GM20431 (cell line): Measurements from ENCODE around the gene PLA2G7.
"Not testable (repeated sequence)": the region's sequence is repeated elsewhere in the genome, so short reads cannot be mapped to it uniquely, and the experiment has no call there.

Experiments
- in situ Hi-C: fragments of 300-500 bp; cut with MseI, MboI; formaldehyde crosslinking; loops from one replicate; pipeline ENCODE4 v1.15.0; 2020; ENCODE audit warnings: low sequenced_read_pairs; ENCODE audit not compliant: unreplicated experiment

Gene PLA2G7

GRCh38 chr6:46734867-46735719 lies at the start of gene PLA2G7:
Gene PLA2G7 (minus strand): TSS chr6:46735375. CDS start chr6:46722891, 12,484 bp downstream.
- in situ Hi-C loops, result no loop called here

- in situ Hi-C loops, result no loop called here
Observed at GRCh38 chr6:46784535-46784934, 49.4 kb upstream of the PLA2G7 start.

GRCh38 chr6:46781478-46782378 lies 46.6 kb upstream of the PLA2G7 start:
- in situ Hi-C loops, result no loop called here

GRCh38 chr6:46777476-46778346 lies 42.5 kb upstream of the PLA2G7 start:
- in situ Hi-C loops, result no loop called here

- in situ Hi-C loops, result no loop called here
Observed at GRCh38 chr6:46776070-46776712, 41.0 kb upstream of the PLA2G7 start.

- in situ Hi-C loops, result not testable (repeated sequence)
Observed at GRCh38 chr6:46774736-46775135, 39.6 kb upstream of the PLA2G7 start.

GRCh38 chr6:46773201-46773855 lies 38.2 kb upstream of the PLA2G7 start:
- in situ Hi-C loops, result no loop called here

- in situ Hi-C loops, result no loop called here
Observed at GRCh38 chr6:46772762-46773161, 37.6 kb upstream of the PLA2G7 start.

GRCh38 chr6:46772016-46772415 lies 36.8 kb upstream of the PLA2G7 start:
- in situ Hi-C loops, result no loop called here

- in situ Hi-C loops, result no loop called here
Observed at GRCh38 chr6:46764961-46765360, 29.8 kb upstream of the PLA2G7 start.

- in situ Hi-C loops, result not testable (repeated sequence)
Observed at GRCh38 chr6:46764280-46764679, 29.1 kb upstream of the PLA2G7 start.

- in situ Hi-C loops, result no loop called here
Observed at GRCh38 chr6:46763466-46763865, 28.3 kb upstream of the PLA2G7 start.

GRCh38 chr6:46760925-46761324 lies 25.8 kb upstream of the PLA2G7 start:
- in situ Hi-C loops, result no loop called here

GRCh38 chr6:46758960-46759753 lies 24.0 kb upstream of the PLA2G7 start:
- in situ Hi-C loops, result no loop called here

GRCh38 chr6:46757214-46757596 lies 22.0 kb upstream of the PLA2G7 start:
- in situ Hi-C loops, result no loop called here

- in situ Hi-C loops, result no loop called here
Observed at GRCh38 chr6:46756469-46757213, 21.5 kb upstream of the PLA2G7 start.

- in situ Hi-C loops, result no loop called here
Observed at GRCh38 chr6:46755865-46756264, 20.7 kb upstream of the PLA2G7 start.

GRCh38 chr6:46751658-46752057 lies 16.5 kb upstream of the PLA2G7 start:
- in situ Hi-C loops, result no loop called here
